ENCODE data around the gene ZFHX3.

ZFHX3 gene

DNA sequence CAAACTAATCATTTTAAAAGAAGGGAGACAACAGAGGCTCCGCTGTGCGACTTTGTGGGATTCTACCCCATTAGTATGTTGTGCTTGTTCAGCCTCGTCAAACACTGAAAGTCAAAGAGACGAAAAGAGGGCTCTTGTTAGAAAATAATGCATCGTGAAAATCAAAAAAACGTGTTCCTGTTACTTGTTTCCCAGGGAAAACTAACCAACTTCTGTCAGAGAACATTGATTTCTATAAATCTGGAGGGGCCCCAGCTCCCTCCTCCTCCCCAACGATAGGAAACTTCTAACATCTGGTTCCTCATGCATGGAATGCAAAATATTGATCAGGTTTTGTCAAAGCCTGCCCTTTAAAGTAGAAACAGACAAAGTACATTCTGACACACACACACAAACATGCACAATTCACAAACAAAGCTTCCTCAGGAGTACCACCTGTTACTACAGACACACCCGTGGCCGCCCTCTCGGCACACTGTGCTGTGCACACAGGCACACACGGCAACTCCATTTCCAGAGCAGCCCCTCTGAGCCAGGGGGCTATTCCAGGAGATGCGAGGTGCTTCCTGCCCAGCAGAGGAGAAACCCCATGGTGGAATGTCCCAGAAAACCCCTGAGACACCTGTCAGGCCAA lies 151.3 kb downstream of the ZFHX3 start:
- no peak for DNase-seq

- no peak for DNase-seq
Measured at GRCh38 chr16:72895951-72896350, 152.0 kb downstream of the ZFHX3 start.

DNA sequence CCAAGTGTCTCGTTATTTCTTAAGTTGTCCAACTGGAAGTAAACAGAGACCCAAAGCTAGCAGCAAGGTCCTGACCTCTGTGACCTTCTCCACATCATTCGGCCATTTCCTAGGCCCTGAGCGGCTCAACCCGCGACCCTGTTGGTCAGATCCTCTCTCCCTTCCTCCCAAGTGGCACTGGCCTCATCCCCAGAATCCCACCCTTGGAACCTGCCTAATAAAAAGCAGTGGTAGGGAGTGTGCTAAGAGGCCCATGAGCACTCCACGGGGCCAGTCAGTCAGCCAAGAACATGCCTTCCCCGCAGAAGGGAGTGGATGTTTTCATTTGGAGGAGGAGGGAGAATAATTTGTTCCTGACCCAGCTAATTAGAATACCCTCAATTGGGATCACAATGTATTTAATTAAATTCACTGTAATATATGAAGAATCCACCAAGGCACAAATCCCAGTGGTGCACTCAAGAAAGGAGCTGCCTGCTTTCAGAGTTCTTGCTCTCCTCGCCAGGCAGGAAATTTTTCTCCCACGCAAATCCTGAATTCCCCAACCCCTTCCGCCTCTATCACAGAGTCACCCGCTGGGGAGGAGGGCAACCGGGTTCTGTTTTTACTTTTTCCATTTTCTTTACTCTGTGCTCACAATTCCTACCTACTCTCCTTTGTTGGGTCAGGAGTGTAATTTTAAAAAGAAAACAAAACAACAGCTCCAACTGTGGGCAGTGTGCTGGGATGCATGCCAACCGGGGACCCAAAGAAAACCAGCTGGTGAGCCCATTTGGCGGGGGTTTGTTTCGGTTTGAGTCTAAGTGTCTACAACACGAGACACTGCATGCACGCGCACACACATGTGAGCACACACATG lies 153.4 kb downstream of the ZFHX3 start:
- no peak for DNase-seq

DNA sequence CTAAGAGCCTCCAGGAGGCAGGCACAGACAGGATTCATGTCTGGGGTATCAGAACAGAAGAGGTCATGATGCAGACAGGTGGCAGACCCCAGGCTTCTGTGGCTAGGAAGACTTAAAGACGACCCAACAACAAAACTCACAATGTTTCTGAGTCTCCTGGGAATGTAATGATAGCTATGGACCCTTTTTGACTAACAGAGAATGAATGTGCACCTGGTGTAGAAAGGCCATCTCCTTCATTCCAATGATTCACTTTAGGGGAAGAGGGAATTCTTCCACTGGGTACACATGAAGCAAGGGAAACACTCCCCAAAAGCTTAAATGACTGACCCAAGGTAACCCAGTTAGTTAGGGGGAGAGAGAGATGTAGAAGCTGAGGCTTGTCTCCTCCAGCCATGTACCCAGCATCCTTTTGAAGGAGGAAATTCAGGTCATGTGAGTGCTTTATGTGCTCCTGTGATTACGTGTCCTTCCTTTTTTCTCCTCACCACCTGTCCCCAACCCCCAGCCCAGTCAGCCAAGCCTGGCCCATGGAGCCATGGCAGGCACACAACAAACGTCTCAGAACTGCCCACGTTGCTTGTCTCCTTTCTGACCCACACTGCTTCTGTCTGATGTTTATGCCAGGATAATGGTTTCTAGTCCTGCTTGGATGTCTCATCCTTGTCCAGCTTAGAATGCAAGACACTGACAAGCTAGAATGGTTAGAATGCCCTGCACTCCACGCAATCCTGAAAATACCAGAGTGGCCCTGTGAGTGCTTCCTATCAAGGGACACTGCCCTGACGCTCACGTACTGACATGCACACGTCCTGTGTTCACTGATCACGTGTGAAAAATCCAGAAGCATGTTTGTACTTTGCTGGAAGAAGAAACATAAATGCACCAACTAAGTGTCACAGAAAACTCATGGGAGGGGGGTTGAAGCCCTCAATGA lies 156.4 kb downstream of the ZFHX3 start:
- no peak for DNase-seq

GRCh38 chr16:72890587-72890986 lies 157.3 kb downstream of the ZFHX3 start:
- DNase-seq = no peak

DNA sequence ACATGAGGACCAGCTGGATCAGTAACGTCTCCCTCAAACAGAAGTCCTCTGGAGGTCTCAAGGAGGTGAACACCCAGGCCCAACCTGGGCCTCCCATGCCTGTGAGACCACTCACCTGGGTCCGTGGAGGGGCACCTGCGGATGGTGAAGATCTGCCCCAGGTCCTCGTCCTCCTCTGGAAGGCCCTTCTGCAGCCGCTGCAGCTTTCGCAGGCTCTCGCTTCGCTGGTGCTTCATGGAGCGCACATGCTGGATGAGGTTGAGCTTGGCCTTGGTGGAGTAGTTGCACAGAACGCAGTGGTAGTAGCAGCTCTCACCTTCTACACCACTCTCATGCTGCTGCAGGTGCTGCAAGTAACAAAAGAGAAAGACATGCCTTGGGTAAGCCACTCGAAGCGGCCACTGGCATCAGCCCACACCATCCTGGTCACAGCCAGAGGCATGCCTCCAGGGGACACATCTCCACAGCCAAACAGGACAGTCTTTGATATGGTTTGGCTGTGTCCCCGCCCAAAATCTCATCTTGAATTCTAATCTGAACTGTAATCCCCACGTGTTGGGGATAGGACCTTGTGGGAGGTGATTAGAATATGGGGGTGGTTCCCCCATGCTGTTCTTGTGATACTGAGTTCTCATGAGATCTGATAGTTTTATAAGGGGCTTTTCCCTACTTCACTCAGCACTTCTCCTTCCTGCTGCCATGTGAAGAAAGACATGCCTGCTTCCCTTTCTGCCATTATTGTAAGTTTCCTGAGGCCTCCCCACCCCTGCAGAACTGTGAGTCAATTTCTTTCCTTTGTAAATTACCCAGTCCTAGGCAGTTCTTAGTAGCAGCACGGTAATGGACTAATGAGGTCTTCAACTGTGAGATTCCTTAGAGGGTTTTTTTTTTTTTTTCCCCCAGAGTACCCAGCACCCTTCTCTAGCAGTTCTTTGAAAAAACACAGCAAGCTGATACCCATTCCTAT lies 158.0 kb downstream of the ZFHX3 start:
- no peak for DNase-seq

DNA sequence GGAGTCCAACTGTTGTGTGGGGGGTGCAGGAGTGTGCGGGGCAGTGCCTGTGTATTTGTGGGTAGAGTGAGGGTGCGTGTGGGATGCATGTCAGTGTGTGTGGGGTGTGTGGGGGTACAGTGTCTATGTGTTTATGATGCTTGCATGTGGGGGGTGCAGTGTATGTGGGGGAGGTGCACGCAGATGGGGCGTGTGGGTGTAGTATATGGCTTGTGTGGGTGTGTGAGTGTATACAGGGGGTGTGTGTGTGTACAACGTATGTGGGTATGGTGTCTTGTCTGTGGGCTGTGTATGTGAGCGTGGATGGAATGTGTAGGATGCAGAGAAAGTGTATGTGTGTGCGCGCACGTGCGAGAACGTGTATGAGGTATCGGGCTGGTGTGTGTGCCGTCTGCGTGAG lies 160.4 kb downstream of the ZFHX3 start:
- no peak for DNase-seq

DNA sequence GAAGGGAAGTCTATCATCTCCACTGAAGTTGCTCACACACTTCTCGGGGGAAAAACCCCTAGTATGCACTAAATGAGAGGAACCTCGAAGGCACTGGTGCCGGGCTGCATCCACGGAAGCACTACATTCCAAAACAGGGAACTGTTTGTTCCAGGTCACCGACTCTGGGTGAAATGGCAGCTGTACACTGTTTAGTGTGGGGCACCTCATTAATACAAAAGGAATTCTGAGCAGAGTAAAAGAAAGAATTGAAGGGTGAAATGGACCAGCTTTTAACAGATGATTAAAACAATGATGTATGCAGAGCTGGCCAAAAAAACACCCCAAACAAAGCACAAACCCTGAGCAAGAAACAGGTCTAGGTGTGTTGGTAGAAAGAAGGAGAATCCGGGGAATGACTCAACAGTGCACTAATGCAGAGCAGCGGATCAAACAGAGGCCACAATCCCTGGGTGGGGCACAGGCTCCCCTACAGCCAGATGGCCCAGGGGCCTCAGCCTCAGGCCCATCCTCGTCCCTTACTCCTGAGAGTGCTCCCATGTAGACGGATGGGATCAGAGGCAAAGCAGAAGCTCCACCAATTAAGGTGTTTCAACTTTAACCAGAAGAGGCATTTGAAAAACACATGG lies 161.5 kb downstream of the ZFHX3 start:
- DNase-seq = no peak

DNA sequence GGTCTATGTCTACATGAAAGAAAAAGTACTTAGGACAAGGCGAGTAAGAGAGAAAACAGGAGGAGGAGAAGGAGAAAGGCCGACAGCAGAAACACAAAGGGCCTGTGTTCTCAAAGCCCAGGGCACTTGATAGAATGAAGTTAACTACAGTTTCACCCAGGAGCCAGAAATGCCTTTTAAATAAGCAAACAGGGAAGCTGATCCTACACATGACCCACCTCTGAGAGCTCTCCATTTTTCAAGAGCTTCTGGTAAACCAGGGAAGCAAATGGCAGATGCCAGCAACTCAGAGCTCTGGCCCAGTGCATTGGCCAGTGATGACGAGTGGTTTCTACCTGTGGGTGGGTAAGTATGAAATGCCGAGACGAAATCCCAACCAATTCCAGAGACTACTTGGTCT lies 163.4 kb downstream of the ZFHX3 start:
- DNase-seq = no peak

- no peak for DNase-seq
Measured at GRCh38 chr16:72884037-72884436, 163.9 kb downstream of the ZFHX3 start.

GRCh38 chr16:72879846-72880245 lies 168.1 kb downstream of the ZFHX3 start:
- DNase-seq = no peak

DNA sequence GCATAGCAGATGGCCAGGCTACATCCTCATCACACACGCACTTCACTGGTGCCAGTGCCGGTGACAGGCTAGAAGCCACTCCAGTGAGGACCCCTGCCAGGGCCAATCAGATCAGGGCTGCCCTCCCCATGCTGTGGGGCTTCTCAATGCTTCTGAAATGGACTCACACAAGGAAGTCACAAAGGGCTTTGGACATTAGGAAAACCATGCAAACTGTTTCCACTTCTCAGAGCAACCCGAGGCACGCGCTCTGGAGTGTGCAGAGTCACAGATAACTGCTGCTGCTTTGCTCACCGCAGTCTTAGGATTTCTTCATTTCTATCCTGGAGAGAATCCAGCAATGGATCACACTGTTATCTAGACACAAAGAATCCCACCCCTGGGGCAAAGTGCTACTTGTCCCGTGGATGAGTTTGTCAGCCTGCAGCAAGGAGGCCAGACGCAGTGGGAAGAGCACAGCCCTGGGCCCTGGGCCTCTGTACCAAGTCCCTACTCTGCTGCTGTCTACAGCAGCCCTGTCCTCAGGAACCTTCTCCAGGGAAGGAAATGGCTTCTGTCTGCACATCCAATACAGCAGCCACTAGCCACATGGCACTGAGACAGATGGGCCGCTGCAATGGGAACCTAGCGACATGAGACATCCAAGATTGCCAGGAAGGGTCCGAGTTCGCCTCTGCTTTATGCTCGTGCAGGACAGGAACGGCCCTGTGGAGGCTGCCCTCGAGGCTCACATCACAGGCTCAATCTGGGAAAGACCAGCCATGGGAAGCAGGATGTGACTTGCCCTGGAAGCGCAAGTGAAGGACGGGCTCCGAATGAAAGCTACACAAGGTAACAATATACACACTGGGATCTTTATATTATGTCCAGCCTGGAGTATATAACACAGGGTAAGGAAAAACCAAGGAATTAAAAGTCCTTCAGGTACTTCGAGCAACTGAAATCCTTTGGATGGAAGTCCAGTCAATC lies 169.3 kb downstream of the ZFHX3 start:
- no peak for DNase-seq

GRCh38 chr16:72877374-72878028 lies 170.4 kb downstream of the ZFHX3 start:
- DNase-seq = no peak

DNA sequence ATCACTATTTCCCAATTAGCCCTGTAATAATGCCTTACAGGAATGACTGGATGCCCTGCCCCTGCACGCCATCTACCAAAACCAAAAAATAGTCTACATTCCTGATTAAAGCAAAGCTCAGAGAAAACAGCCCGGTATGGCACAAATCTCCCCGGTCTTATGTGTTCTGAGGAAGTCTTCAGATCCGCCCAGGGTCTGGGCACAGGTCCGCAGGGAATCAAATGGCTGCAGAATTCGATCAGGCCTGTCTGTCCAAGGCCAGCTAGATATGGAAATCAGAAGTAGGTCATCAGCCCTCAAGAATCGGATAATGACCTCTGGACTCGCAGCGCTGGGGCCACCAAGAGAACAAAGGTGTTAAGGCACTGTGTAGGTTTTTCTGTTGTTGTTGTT lies 171.0 kb downstream of the ZFHX3 start:
- DNase-seq = no peak

GRCh38 chr16:72876221-72876620 lies 171.7 kb downstream of the ZFHX3 start:
- no peak for DNase-seq

DNA sequence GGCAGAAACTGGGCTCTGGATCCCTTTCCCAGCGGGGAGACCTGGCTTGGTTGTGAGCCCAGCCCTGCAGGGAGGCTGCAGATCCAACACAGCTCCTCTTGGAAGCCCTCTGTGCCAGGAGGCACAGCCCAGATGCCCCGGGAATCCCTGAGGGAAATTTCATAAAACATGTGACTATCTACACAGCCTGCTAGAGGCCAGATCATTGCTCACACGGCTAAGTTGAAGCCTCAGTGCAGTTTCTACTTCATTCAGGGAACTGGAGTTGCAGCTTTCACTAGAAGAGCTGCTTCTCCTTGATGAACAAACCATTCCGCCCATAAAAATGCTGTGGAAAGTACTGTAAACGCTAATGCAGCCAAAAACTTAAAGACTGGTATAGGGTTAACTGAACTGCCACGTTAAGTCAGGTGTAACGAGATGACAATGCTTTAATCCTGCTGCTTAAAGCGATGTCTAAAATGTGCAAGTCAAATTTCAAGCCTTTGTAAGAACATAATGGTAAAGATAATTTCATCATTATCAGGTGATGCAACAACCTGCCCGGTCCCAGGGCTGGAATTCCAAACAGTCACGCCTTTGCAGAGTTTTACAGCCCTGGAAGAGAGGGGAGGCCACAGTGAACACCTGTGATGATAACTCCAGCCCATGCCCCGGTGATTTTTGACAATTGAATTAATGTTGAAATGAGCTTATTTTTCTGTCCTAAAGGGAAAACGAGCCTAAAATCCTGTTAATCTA lies 172.5 kb downstream of the ZFHX3 start:
- no peak for DNase-seq

DNA sequence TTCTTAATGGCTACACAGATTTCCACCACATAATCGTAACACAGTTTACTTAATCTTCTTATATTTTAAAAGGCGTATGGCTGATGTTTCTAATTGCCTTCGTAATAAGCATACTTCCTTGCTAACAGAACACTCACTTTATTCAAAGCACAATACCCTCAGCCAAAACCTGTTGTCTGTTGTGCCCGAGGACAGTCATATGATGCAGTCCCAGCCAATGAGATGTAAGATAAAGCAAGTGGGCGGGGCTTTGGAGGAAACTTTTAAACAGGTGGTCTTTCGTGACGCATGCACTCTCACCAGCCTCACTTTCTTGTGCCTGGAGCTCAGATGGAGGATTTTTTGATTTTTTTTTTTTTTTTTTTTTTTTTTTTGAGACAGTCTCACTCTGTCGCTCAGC lies 174.1 kb downstream of the ZFHX3 start:
- DNase-seq = no peak

DNA sequence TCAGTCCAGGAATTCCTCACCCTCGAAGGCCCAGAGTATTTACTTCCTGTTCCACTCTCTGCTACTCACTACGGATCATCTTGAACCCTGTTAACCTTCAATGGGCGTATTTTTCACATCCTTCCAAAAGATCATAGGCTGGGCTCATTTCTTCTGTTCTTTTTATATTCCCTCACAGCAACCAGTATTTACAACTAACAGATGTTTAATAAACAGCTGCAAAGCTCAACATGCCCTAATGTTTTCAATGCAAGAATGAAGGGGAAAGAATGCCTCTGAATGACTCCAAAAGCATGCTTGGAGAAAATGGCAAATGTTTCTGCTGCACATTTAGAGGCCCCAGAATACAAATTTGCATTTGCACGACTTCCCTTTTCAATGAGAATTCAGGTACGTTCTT lies 174.9 kb downstream of the ZFHX3 start:
- DNase-seq = no peak

GRCh38 chr16:72865835-72866234 lies 182.1 kb downstream of the ZFHX3 start:
- no peak for DNase-seq

Measured in cerebellar nuclear complex (tissue), 1 donor.